Upper lobe of left lung (tissue), 4 donors: ENCODE results near the gene NR3C2.

Experiments
- CTCF ChIP-seq, 6 experiments: fragments of 450-650 bp in 4 of 6; fragments of 200-600 bp in 2 of 6; sonication (generic) in 2 of 6; IDR thresholded peaks; one replicate each; pipeline ENCODE4 v1.5.1; 2016 to 2019; ENCODE audit warnings: antibody characterized with exemption in 6 of 6
- POLR2A ChIP-seq, 4 donors: fragments of 450-650 bp; IDR thresholded peaks; one replicate each; pipeline ENCODE4 v1.5.1; 2016 to 2017; ENCODE audit warnings: antibody characterized with exemption in 4 of 4, mild to moderate bottlenecking in 2 of 4
- POLR2AphosphoS5 ChIP-seq, 2 donors: sonication (generic); formaldehyde crosslinking; IDR thresholded peaks; one replicate each; pipeline ENCODE4 v1.5.1; 2017; ENCODE audit warnings: antibody characterized with exemption in 2 of 2

- TF ChIP-seq POLR2A (IDR thresholded peaks at IDR 0.05): no peak
- no peak for TF ChIP-seq CTCF (IDR thresholded peaks at IDR 0.05)
- no peak for TF ChIP-seq POLR2AphosphoS5 (IDR thresholded peaks at IDR 0.05)
Observed at GRCh38 chr4:148069895-148070178, 372.4 kb downstream of the NR3C2 start.
